Transverse colon (tissue), 4 donors: Measurements from ENCODE around the gene ANO1.

Experiments used
- CTCF ChIP-seq, 5 experiments: fragments of 200-600 bp in 3 of 5; fragments of 450-650 bp in 2 of 5; sonication (generic) in 3 of 5; IDR thresholded peaks; 1 replicate in 2 of 5; 2 replicates in 3 of 5; pipeline ENCODE4 v1.5.1; 2016 to 2017; ENCODE audit warnings: antibody characterized with exemption in 5 of 5, inconsistent platforms in 3 of 5, mild to moderate bottlenecking in 2 of 5, moderate library complexity in 1 of 5
- POLR2A ChIP-seq: fragments of 450-650 bp; IDR thresholded peaks from one replicate; pipeline ENCODE4 v1.6.1; 2016; ENCODE audit warnings: antibody characterized with exemption, mild to moderate bottlenecking, moderate library complexity
- POLR2AphosphoS5 ChIP-seq, 3 donors: sonication (generic); formaldehyde crosslinking; IDR thresholded peaks; one replicate each; pipeline ENCODE4 v1.6.1; 2016; ENCODE audit warnings: antibody characterized with exemption in 3 of 3

DNA sequence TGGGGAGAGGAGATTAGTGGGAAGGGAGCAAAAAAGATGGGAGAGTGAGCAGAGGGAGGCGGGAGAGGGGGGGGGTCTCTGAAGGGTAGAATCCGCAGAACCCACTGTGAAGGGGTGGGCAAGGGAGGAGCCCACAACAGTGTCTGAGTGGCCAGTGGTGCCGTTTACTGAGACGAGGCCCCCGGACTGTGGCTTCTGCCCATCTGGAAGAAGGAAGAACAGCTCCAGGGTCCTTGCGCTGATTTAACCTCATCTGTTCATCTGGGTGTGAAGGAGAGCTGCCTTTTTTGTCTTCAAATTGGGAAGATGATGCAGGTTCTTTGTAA lies 45.7 kb upstream of the ANO1 start:
- TF ChIP-seq POLR2A (no peak), CTCF (IDR thresholded peaks at IDR 0.05) (no peak), POLR2AphosphoS5 (IDR thresholded peaks at IDR 0.05) (no peak)
